ENCODE measurements around the gene CNR2. TPM values are rescaled to one million over a fixed set of nuclear protein-coding genes. Genes with fewer than 3 reads are reported as not detected.

The CNR2 gene
- polyA plus RNA-seq, 1 of the 3 experiments (the other 2 are of a cell fraction) = not detected

DNA sequence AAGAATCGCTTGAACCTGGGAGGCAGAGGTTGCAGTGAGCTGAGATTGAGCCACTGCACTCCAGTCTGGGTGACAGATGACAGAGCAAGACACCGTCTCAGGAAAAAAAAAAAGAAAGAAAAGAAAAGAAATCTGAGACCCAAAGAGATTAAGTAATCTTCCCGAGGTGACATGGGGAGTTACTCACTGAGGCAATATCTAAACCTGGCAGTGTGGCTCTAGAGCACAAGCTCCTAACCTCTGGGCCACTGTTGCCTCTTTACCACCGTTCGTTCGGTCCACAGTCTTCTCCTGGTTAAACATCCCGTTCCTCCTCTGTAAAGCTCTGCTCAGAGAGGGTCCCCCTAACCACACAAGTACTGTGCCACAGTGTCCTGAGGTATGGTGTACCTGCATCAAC, 89.4 kb downstream of the CNR2 start:
- no peak overlapping the region for H3K9ac ChIP-seq
- H3K36me3 ChIP-seq (replicated peaks in 1 of 2; ENCODE audit: control insufficient read depth in 1 of 2, insufficient read depth in 2 of 2, low read length in 1 of 2) = peaks cover 0 to 8% of the 10 kb centered on the region in 2 experiments
- 92% methylated on average over 7 of the region's 7 CpGs for WGBS (ENCODE audit: low lambda C conversion rate)
- ChIA-PET CTCF (interaction anchor here (1.0 to 3.1 kb wide), 4 partner anchors 10 to 204 kb away, joined by 3 to 27 read pairs (median 6); partner anchors contain the start of gene FUCA1), POLR2A (no interaction called here)
- peak overlapping the region in 1 of 2 experiments; percentile 95; a peak in 1 of 4 replicates for H3K4me3 ChIP-seq (ENCODE audit: low read depth in 2 of 2, low read length in 1 of 2)
- no peaks in the 10 kb centered on the region for H3K27me3 ChIP-seq (ENCODE audit: insufficient read depth)
- H3K9me2 ChIP-seq = no peaks in the 10 kb centered on the region
- no peak overlapping the region for H3K27ac ChIP-seq (ENCODE audit: low read depth in 2 of 2, low read length in 1 of 2)
- no peak for TF ChIP-seq TAF1 (IDR thresholded peaks at IDR 0.05; ENCODE audit: borderline replicate concordance, low read depth, low read length)
- TF ChIP-seq MEF2A (IDR thresholded peaks at IDR 0.05; ENCODE audit: borderline replicate concordance, low read depth) = no peak
- no peak for TF ChIP-seq EP300 (IDR thresholded peaks at IDR 0.05; ENCODE audit: borderline replicate concordance in 1 of 2, low read depth in 1 of 2, low read length in 1 of 2)
- TF ChIP-seq, protein P1, sequence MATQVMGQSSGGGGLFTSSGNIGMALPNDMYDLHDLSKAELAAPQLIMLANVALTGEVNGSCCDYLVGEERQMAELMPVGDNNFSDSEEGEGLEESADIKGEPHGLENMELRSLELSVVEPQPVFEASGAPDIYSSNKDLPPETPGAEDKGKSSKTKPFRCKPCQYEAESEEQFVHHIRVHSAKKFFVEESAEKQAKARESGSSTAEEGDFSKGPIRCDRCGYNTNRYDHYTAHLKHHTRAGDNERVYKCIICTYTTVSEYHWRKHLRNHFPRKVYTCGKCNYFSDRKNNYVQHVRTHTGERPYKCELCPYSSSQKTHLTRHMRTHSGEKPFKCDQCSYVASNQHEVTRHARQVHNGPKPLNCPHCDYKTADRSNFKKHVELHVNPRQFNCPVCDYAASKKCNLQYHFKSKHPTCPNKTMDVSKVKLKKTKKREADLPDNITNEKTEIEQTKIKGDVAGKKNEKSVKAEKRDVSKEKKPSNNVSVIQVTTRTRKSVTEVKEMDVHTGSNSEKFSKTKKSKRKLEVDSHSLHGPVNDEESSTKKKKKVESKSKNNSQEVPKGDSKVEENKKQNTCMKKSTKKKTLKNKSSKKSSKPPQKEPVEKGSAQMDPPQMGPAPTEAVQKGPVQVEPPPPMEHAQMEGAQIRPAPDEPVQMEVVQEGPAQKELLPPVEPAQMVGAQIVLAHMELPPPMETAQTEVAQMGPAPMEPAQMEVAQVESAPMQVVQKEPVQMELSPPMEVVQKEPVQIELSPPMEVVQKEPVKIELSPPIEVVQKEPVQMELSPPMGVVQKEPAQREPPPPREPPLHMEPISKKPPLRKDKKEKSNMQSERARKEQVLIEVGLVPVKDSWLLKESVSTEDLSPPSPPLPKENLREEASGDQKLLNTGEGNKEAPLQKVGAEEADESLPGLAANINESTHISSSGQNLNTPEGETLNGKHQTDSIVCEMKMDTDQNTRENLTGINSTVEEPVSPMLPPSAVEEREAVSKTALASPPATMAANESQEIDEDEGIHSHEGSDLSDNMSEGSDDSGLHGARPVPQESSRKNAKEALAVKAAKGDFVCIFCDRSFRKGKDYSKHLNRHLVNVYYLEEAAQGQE (IDR thresholded peaks at IDR 0.05; ENCODE audit: low read depth, low read length) = no peak
- TF ChIP-seq RXRA (IDR thresholded peaks at IDR 0.05; ENCODE audit: borderline replicate concordance, low read depth) = no peak
- no peak for TF ChIP-seq YY1 (IDR thresholded peaks at IDR 0.05; ENCODE audit: low read depth)
- TF ChIP-seq, protein P2, sequence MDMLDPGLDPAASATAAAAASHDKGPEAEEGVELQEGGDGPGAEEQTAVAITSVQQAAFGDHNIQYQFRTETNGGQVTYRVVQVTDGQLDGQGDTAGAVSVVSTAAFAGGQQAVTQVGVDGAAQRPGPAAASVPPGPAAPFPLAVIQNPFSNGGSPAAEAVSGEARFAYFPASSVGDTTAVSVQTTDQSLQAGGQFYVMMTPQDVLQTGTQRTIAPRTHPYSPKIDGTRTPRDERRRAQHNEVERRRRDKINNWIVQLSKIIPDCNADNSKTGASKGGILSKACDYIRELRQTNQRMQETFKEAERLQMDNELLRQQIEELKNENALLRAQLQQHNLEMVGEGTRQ (IDR thresholded peaks at IDR 0.05; ENCODE audit: borderline replicate concordance, low read depth, low read length) = no peak
- TF ChIP-seq FOSL2 (IDR thresholded peaks at IDR 0.05; ENCODE audit: borderline replicate concordance, low read depth) = no peak
- no peak for TF ChIP-seq TEAD4 (IDR thresholded peaks at IDR 0.05; ENCODE audit: borderline replicate concordance, insufficient read depth)
- TF ChIP-seq TCF12 (IDR thresholded peaks at IDR 0.05) = no peak
- no peak for TF ChIP-seq GABPA (IDR thresholded peaks at IDR 0.05; ENCODE audit: low read depth)
- no peaks in the 10 kb centered on the region for H4K20me1 ChIP-seq (ENCODE audit: insufficient read depth)
- H3K4me1 ChIP-seq (ENCODE audit: control insufficient read depth in 1 of 2, insufficient read depth in 2 of 2, low read depth in 1 of 2, low read length in 1 of 2) = peaks cover 2 to 8% of the 10 kb centered on the region in 2 experiments; a peak in 2 of 4 replicates
- H3K9me3 ChIP-seq = no peaks in the 10 kb centered on the region
- no peak for DNase-seq
- peaks cover 17% of the 10 kb centered on the region; the same call in 1 of the 2 replicates for H3K79me2 ChIP-seq (ENCODE audit: insufficient read depth)
- H3K4me2 ChIP-seq = peak overlapping the region; percentile 90
- no peaks in the 10 kb centered on the region for H3F3A ChIP-seq (replicated peaks; ENCODE audit: insufficient read depth)
- no peak overlapping the region for H2AFZ ChIP-seq (ENCODE audit: low read depth)

Small RNA genes lying within 50 kb of the gene (small RNA-seq; reads per million reads assigned to genes)
- gene MIR378F = 0 reads per million in 7 experiments

Other genes with a start within 250 kb of the CNR2 start
- gene RPL11, start 221.6 kb downstream of the CNR2 start, polyA plus RNA-seq (2012; rRNA removed) = 2,231 and 2,255 TPM in 2 replicates
- 14.5 and 17.7 TPM in 2 replicates for gene ELOA, start 169.9 kb downstream of the CNR2 start, polyA plus RNA-seq (2012; rRNA removed)
- gene PITHD1, start 134.9 kb downstream of the CNR2 start, polyA plus RNA-seq (2012; rRNA removed) = 36.3 and 41.8 TPM in 2 replicates
- 109 and 135 TPM in 2 replicates for gene LYPLA2, start 122.2 kb downstream of the CNR2 start, polyA plus RNA-seq (2012; rRNA removed)
- gene GALE, start 112.6 kb downstream of the CNR2 start, polyA plus RNA-seq (2012; rRNA removed) = 71.7 and 76.0 TPM in 2 replicates
- gene HMGCL, start 87.9 kb downstream of the CNR2 start, polyA plus RNA-seq (2012; rRNA removed) = 28.2 and 36.5 TPM in 2 replicates
- gene FUCA1, start 45.1 kb downstream of the CNR2 start, polyA plus RNA-seq (2012; rRNA removed) = 31.9 and 35.2 TPM in 2 replicates
- 43.8 and 55.2 TPM in 2 replicates for gene PNRC2, start 46.5 kb upstream of the CNR2 start, polyA plus RNA-seq (2012; rRNA removed)
- gene SRSF10, start 67.0 kb upstream of the CNR2 start, polyA plus RNA-seq (2012; rRNA removed) = 79.8 and 81.8 TPM in 2 replicates
- gene MYOM3, start 198.8 kb upstream of the CNR2 start, polyA plus RNA-seq (2012; rRNA removed) = 0.02 and 0.05 TPM in 2 replicates
- 0.03 and 0.05 TPM in 2 replicates for gene IL22RA1, start 229.8 kb upstream of the CNR2 start, polyA plus RNA-seq (2012; rRNA removed)